ENCODE results near the gene MCC. TPM values are rescaled to one million over a fixed set of nuclear protein-coding genes. Genes with fewer than 3 reads are reported as not detected.

The MCC gene
- total and polyA plus RNA-seq, 2 donors from 2014 or later, result 2.4 to 20.6 TPM

DNA sequence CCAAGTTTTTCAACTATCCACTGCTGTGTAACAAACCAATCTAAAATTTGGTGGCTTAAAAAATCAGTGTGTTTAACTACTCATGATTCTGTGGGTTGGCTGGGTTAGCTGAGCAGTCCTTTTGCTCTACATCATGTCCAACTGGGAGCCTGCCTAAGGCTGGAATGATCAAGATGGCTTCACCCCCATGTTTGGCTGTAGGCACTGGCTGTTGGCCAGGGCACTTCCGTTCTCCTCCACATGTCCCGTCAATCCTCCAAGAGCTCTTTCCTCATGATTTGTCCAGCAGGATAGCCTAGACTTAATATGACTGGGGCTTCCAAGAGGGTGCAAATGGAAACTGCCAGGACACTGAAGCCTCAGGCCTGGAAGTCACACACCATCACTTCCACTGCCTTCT lies 36.5 kb downstream of the MCC start:
- intact Hi-C loops (cut with DNase I), result no loop called here
- H3K4me3 ChIP-seq (ENCODE audit: low read length in 3 of 3), result no peak overlapping the region
- FAIRE-seq (no peak), DNase-seq (no peak)
- no peak overlapping the region for H3K27ac ChIP-seq (ENCODE audit: low read depth in 2 of 2, low read length in 2 of 2)
- H3K4me1 ChIP-seq (ENCODE audit: control insufficient read depth in 2 of 3, insufficient read depth in 2 of 3, low read depth in 1 of 3, low read length in 3 of 3), result no peaks in the 10 kb centered on the region
- H3K36me3 ChIP-seq (ENCODE audit: control insufficient read depth in 2 of 3, insufficient read depth in 3 of 3, low read length in 3 of 3), result no peaks in the 10 kb centered on the region
- no peaks in the 10 kb centered on the region for H3K27me3 ChIP-seq (ENCODE audit: control insufficient read depth, insufficient read depth, low read length)
- no peaks in the 10 kb centered on the region for H3K9me3 ChIP-seq (ENCODE audit: control insufficient read depth in 2 of 3, insufficient read depth in 1 of 3, low read length in 3 of 3)
- TF ChIP-seq, protein P1, sequence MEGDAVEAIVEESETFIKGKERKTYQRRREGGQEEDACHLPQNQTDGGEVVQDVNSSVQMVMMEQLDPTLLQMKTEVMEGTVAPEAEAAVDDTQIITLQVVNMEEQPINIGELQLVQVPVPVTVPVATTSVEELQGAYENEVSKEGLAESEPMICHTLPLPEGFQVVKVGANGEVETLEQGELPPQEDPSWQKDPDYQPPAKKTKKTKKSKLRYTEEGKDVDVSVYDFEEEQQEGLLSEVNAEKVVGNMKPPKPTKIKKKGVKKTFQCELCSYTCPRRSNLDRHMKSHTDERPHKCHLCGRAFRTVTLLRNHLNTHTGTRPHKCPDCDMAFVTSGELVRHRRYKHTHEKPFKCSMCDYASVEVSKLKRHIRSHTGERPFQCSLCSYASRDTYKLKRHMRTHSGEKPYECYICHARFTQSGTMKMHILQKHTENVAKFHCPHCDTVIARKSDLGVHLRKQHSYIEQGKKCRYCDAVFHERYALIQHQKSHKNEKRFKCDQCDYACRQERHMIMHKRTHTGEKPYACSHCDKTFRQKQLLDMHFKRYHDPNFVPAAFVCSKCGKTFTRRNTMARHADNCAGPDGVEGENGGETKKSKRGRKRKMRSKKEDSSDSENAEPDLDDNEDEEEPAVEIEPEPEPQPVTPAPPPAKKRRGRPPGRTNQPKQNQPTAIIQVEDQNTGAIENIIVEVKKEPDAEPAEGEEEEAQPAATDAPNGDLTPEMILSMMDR (IDR thresholded peaks at IDR 0.05; ENCODE audit: borderline replicate concordance, extremely low read depth, insufficient read depth), result no peak
- no peak overlapping the region for H3K9ac ChIP-seq (ENCODE audit: low read length in 3 of 3)

DNA sequence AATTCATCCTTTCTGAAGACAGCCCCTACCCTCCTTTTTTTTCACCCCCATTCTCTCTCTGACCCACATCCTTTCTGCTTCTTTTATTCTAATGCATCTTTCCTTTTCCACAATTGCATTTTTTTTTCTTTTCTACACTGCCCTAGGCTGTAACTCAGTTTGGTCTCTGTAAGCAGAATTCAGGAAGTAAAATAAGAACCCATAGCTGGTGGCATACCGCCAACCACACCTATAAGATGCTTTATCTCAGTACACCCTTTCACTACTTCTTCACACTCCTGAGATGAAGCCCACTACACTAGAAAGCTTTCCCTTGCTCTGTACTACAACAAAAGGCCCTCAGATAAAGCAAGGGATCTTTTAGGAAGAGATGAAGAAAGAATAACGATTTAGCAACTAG lies 37.3 kb downstream of the MCC start:
- FAIRE-seq, result no peak
- Histone ChIP-seq H3K27ac (ENCODE audit: low read depth in 2 of 2, low read length in 2 of 2) (no peak overlapping the region), H3K4me1 (ENCODE audit: control insufficient read depth in 2 of 3, insufficient read depth in 2 of 3, low read depth in 1 of 3, low read length in 3 of 3) (no peaks in the 10 kb centered on the region), H3K9ac (ENCODE audit: low read length in 3 of 3) (no peak overlapping the region), H3K9me3 (ENCODE audit: control insufficient read depth in 2 of 3, insufficient read depth in 1 of 3, low read length in 3 of 3) (peaks cover 0 to under 1% (median 0%) of the 10 kb centered on the region in 3 donors), H3K27me3 (ENCODE audit: control insufficient read depth, insufficient read depth, low read length) (no peaks in the 10 kb centered on the region), H3K36me3 (ENCODE audit: control insufficient read depth in 2 of 3, insufficient read depth in 3 of 3, low read length in 3 of 3) (no peaks in the 10 kb centered on the region), H3K4me3 (ENCODE audit: low read length in 3 of 3) (no peak overlapping the region)
- intact Hi-C loops (cut with DNase I), result no loop called here
- no peak for DNase-seq
- TF ChIP-seq, protein P1 (IDR thresholded peaks at IDR 0.05; ENCODE audit: borderline replicate concordance, extremely low read depth, insufficient read depth), result no peak

GRCh38 chr5:113450462-113450861 lies 37.8 kb downstream of the MCC start:
- Histone ChIP-seq H3K4me1 (ENCODE audit: control insufficient read depth in 2 of 3, insufficient read depth in 2 of 3, low read depth in 1 of 3, low read length in 3 of 3) (no peaks in the 10 kb centered on the region), H3K27ac (ENCODE audit: low read depth in 2 of 2, low read length in 2 of 2) (no peak overlapping the region), H3K27me3 (ENCODE audit: control insufficient read depth, insufficient read depth, low read length) (no peaks in the 10 kb centered on the region), H3K36me3 (ENCODE audit: control insufficient read depth in 2 of 3, insufficient read depth in 3 of 3, low read length in 3 of 3) (no peaks in the 10 kb centered on the region), H3K9ac (ENCODE audit: low read length in 3 of 3) (no peak overlapping the region), H3K4me3 (ENCODE audit: low read length in 3 of 3) (no peak overlapping the region), H3K9me3 (ENCODE audit: control insufficient read depth in 2 of 3, insufficient read depth in 1 of 3, low read length in 3 of 3) (peaks cover 0 to 5% (median 1%) of the 10 kb centered on the region in 3 donors)
- TF ChIP-seq, protein P1 (IDR thresholded peaks at IDR 0.05; ENCODE audit: borderline replicate concordance, extremely low read depth, insufficient read depth), result no peak
- FAIRE-seq, result no peak
- intact Hi-C loops (cut with DNase I), result no loop called here
- peak in 1 of 5 donors; percentile 17 for DNase-seq

DNA sequence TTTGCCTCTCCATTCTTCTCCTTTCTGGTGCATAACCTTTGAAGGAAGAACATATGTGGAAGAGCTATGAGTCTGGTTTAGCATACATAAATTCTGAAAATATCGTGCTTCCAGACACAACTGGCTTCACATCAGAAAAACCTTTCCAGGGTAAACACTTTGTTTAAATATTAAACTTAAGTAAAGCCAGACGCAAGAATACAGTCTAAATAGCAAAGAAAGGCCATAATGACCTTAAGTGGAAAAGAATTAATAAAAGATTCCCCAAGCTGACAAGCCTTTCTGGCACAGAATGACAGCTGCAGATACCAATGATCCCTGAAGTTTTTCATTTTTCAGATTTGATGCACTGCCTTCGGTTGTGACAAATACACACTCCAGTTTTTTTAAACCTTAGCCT lies 40.0 kb downstream of the MCC start:
- FAIRE-seq, result no peak
- H3K4me3 ChIP-seq (ENCODE audit: low read length in 3 of 3), result no peak overlapping the region

More for the DNA sequence above, 40.0 kb downstream of the MCC start:
- Histone ChIP-seq H3K4me1 (ENCODE audit: control insufficient read depth in 2 of 3, insufficient read depth in 2 of 3, low read depth in 1 of 3, low read length in 3 of 3) (no peaks in the 10 kb centered on the region), H3K36me3 (ENCODE audit: control insufficient read depth in 2 of 3, insufficient read depth in 3 of 3, low read length in 3 of 3) (no peaks in the 10 kb centered on the region), H3K27ac (ENCODE audit: low read depth in 2 of 2, low read length in 2 of 2) (no peak overlapping the region), H3K9me3 (ENCODE audit: control insufficient read depth in 2 of 3, insufficient read depth in 1 of 3, low read length in 3 of 3) (peaks cover 0 to 5% (median 3%) of the 10 kb centered on the region in 3 donors), H3K9ac (ENCODE audit: low read length in 3 of 3) (no peak overlapping the region), H3K27me3 (ENCODE audit: control insufficient read depth, insufficient read depth, low read length) (no peaks in the 10 kb centered on the region)
- intact Hi-C loops (cut with DNase I), result no loop called here
- TF ChIP-seq, protein P1 (IDR thresholded peaks at IDR 0.05; ENCODE audit: borderline replicate concordance, extremely low read depth, insufficient read depth), result no peak
- DNase-seq, result peak in 1 of 5 donors; percentile 29

Measured in kidney (tissue), 14 donors.